Keratinocyte (primary cell): ENCODE measurements around the gene KCNAB2. TPM values are rescaled to one million over a fixed set of nuclear protein-coding genes. Genes with fewer than 3 reads are reported as not detected.

Source experiments
- DNase-seq: peaks from one replicate; pipeline ENCODE4 v3.0.0-alpha.2; 2011; ENCODE audit warnings: low read depth, missing footprints, low spot score
- FAIRE-seq: peaks from 2 replicates; lab custom pipeline; 2011; peaks lifted over from hg19 to GRCh38; lab: Jason Lieb, UNC
- H2AFZ ChIP-seq: 2 replicates; pipeline ENCODE4 v1.6.0; 2012; ENCODE audit warnings: low read length, control low read depth, inconsistent platforms; ENCODE audit not compliant: control insufficient read depth
- H3K27ac ChIP-seq: 2 replicates; pipeline ENCODE4 v1.5.1; 2011; ENCODE audit warnings: low read length; ENCODE audit not compliant: control insufficient read depth, insufficient read depth
- H3K27me3 ChIP-seq: 3 replicates; pipeline ENCODE4 v1.6.0; 2011; ENCODE audit warnings: low read length; ENCODE audit not compliant: control insufficient read depth, insufficient read depth; ENCODE audit errors: extremely low read depth
- H3K36me3 ChIP-seq, 2 experiments: 2 replicates in 1 of 2; 3 replicates in 1 of 2; pipeline ENCODE4 v1.5.1; 2011; ENCODE audit warnings: low read length in 2 of 2, mild to moderate bottlenecking in 1 of 2; ENCODE audit not compliant: control insufficient read depth in 2 of 2, insufficient read depth in 2 of 2; ENCODE audit errors: extremely low read depth in 1 of 2
- H3K4me1 ChIP-seq: 3 replicates; pipeline ENCODE4 v1.5.1; 2011; ENCODE audit warnings: low read length; ENCODE audit not compliant: control insufficient read depth, insufficient read depth; ENCODE audit errors: extremely low read depth
- H3K4me2 ChIP-seq: 3 replicates; pipeline ENCODE4 v1.6.0; 2011; ENCODE audit warnings: low read depth, low read length; ENCODE audit not compliant: control insufficient read depth, insufficient read depth; ENCODE audit errors: extremely low read depth
- H3K4me3 ChIP-seq, 3 experiments: fragments of 200-600 bp in 1 of 3; sonication (generic) in 1 of 3; 2 replicates in 2 of 3; 3 replicates in 1 of 3; pipeline ENCODE4 v1.5.1; 2011 to 2016; ENCODE audit warnings: low read length in 3 of 3, mild to moderate bottlenecking in 3 of 3, control low read depth in 2 of 3, inconsistent platforms in 1 of 3, low read depth in 1 of 3, mixed read lengths in 1 of 3, mixed run types in 1 of 3, moderate library complexity in 1 of 3; ENCODE audit not compliant: control insufficient read depth in 2 of 3, insufficient read depth in 2 of 3; ENCODE audit errors: extremely low read depth in 1 of 3
- H3K79me2 ChIP-seq: 2 replicates; pipeline ENCODE4 v1.6.0; 2012; ENCODE audit warnings: low read length; ENCODE audit not compliant: control insufficient read depth, insufficient read depth
- H3K9ac ChIP-seq: 3 replicates; pipeline ENCODE4 v1.6.0; 2011; ENCODE audit warnings: low read length; ENCODE audit not compliant: control insufficient read depth, insufficient read depth; ENCODE audit errors: extremely low read depth
- H3K9me1 ChIP-seq: 3 replicates; pipeline ENCODE4 v1.6.0; 2011; ENCODE audit warnings: low read length; ENCODE audit not compliant: control insufficient read depth, insufficient read depth; ENCODE audit errors: extremely low read depth
- H3K9me3 ChIP-seq: 2 replicates; pipeline ENCODE4 v1.5.1; 2012; ENCODE audit warnings: low read depth, low read length; ENCODE audit not compliant: control insufficient read depth
- H4K20me1 ChIP-seq: 3 replicates; pipeline ENCODE4 v1.6.0; 2011; ENCODE audit warnings: low read length; ENCODE audit not compliant: control insufficient read depth, insufficient read depth; ENCODE audit errors: extremely low read depth
- CTCF ChIP-seq, 3 experiments: IDR thresholded peaks in 1 of 3; conservative IDR thresholded peaks in 1 of 3; optimal IDR thresholded peaks in 1 of 3; 2 replicates in 2 of 3; 3 replicates in 1 of 3; pipeline versions ENCODE3 to v1.5.1; 2011; ENCODE audit warnings: low read length in 3 of 3, mild to moderate bottlenecking in 3 of 3, moderate library complexity in 2 of 3, control low read depth in 1 of 3, inconsistent platforms in 1 of 3; ENCODE audit not compliant: insufficient read depth in 2 of 3; ENCODE audit errors: extremely low read depth in 1 of 3
- EZH2 ChIP-seq: IDR thresholded peaks from one replicate; pipeline ENCODE4 v1.6.1; 2012; ENCODE audit warnings: inconsistent platforms, mild to moderate bottlenecking, low read length, moderate library complexity
- dilution Hi-C: fragments of 300-500 bp; cut with MboI; formaldehyde crosslinking; loops from one replicate; pipeline ENCODE4 v1.7.0; 2020; ENCODE audit warnings: low sequenced_read_pairs; ENCODE audit not compliant: extremely low pct_ligation_motif_present
- polyA plus RNA-seq, 5 experiments: library from polyadenylated mRNA; depleted of rRNA in 3 of 5; stranded (reverse) in 3 of 5; stranded (forward) in 1 of 5; unstranded in 1 of 5; fragments of >200 nt; gene quantifications; 1 replicate in 1 of 5; 2 replicates in 3 of 5; 3 replicates in 1 of 5; pipeline versions ENCODE4 v1.2.1 to v1.2.3, GENCODE V29; 2011 to 2012; ENCODE audit warnings: missing spikeins in 2 of 5, low read depth in 1 of 5, low replicate concordance in 1 of 5

The KCNAB2 gene
- polyA plus RNA-seq, 1 donor (not counting 4 experiments of a cell fraction or from before 2014, with no cell fraction given): 1.8 TPM

DNA sequence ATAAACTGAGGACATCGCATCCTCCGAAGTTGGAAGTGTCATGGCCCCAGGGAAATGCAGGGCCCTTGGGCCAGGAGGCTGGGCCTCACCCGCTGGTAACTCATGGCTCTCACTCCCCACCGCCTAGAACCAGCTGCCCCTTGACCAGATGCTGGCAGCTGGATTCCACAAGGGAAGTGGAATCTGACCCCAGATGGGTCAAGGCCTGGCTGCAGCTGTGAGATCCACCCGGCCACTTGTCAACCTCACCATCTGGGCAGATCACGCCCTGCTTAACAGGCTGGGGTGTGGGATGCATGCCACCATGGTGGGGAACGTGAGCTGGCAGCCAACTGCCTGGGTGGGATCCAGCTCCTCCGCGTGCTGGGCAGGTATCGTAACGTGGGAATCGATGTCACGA lies 25.5 kb downstream of the KCNAB2 start:
- no peak overlapping the region for H3K27ac ChIP-seq
- no peaks in the 10 kb centered on the region for H3K9me1 ChIP-seq
- no peaks in the 10 kb centered on the region for H3K9me3 ChIP-seq
- no peak overlapping the region for H3K4me2 ChIP-seq
- no peaks in the 10 kb centered on the region for H3K36me3 ChIP-seq
- no peak overlapping the region for H3K9ac ChIP-seq
- H2AFZ ChIP-seq: no peak overlapping the region
- TF ChIP-seq EZH2 (no peak), CTCF (optimal IDR thresholded peaks at IDR 0.05 in 1 of 3, IDR thresholded peaks at IDR 0.05 in 1 of 3, conservative IDR thresholded peaks at IDR 0.05 in 1 of 3; ENCODE audit: extremely low read depth in 1 of 3, insufficient read depth in 2 of 3, low read length in 3 of 3) (no peak)
- H3K79me2 ChIP-seq: no peaks in the 10 kb centered on the region
- H3K27me3 ChIP-seq: peaks cover 3% of the 10 kb centered on the region
- dilution Hi-C loops: no loop called here
- no peak for DNase-seq
- H3K4me1 ChIP-seq: no peaks in the 10 kb centered on the region
- H4K20me1 ChIP-seq: no peaks in the 10 kb centered on the region
- H3K4me3 ChIP-seq: no peak overlapping the region
- no peak for FAIRE-seq

- TF ChIP-seq CTCF (optimal IDR thresholded peaks at IDR 0.05 in 1 of 3, IDR thresholded peaks at IDR 0.05 in 1 of 3, conservative IDR thresholded peaks at IDR 0.05 in 1 of 3; ENCODE audit: extremely low read depth in 1 of 3, insufficient read depth in 2 of 3, low read length in 3 of 3): no peak
- no peak for TF ChIP-seq EZH2
- no peak overlapping the region for H2AFZ ChIP-seq
- H3K4me1 ChIP-seq: no peaks in the 10 kb centered on the region
- peaks cover 3% of the 10 kb centered on the region for H3K27me3 ChIP-seq
- H3K9me1 ChIP-seq: no peaks in the 10 kb centered on the region
- no peak overlapping the region for H3K4me2 ChIP-seq
- dilution Hi-C loops: no loop called here
- no peak overlapping the region for H3K4me3 ChIP-seq
- FAIRE-seq (no peak), DNase-seq (no peak)
- H3K27ac ChIP-seq: no peak overlapping the region
- no peak overlapping the region for H3K9ac ChIP-seq
- no peaks in the 10 kb centered on the region for H3K36me3 ChIP-seq
- no peaks in the 10 kb centered on the region for H4K20me1 ChIP-seq
- H3K9me3 ChIP-seq: no peaks in the 10 kb centered on the region
- H3K79me2 ChIP-seq: no peaks in the 10 kb centered on the region
Observed at GRCh38 chr1:6072774-6073479, 27.2 kb downstream of the KCNAB2 start.
